Ascending aorta (tissue), 2 donors: ENCODE data around the gene SLC15A4. TPM values are rescaled to one million over a fixed set of nuclear protein-coding genes. Genes with fewer than 3 reads are reported as not detected.
A peak's percentile ranks its signal among the peaks of the same experiment; 100 is the strongest.

ENCODE experiments used
- DNase-seq, 2 donors: peaks; one replicate each; pipeline ENCODE4 v3.0.0-alpha.2; 2019; ENCODE audit warnings: low spot score in 2 of 2
- H3K27ac ChIP-seq, 2 donors: fragments of 200-600 bp; sonication (generic); one replicate each; pipeline ENCODE4 v1.5.1; 2016 to 2017; ENCODE audit warnings: mild to moderate bottlenecking in 1 of 2
- H3K27me3 ChIP-seq: fragments of 200-600 bp; sonication (generic); one replicate; pipeline ENCODE4 v1.5.1; 2017
- H3K36me3 ChIP-seq, 2 donors: fragments of 200-600 bp; sonication (generic); one replicate each; pipeline ENCODE4 v1.5.1; 2016
- H3K4me1 ChIP-seq, 2 donors: fragments of 200-600 bp; sonication (generic); one replicate each; pipeline ENCODE4 v1.5.1; 2016 to 2017; ENCODE audit warnings: mild to moderate bottlenecking in 1 of 2
- H3K4me3 ChIP-seq, 2 donors: fragments of 200-600 bp; sonication (generic); one replicate each; pipeline ENCODE4 v1.5.1; 2016 to 2017; ENCODE audit warnings: mild to moderate bottlenecking in 1 of 2
- H3K9me3 ChIP-seq, 2 donors: fragments of 200-600 bp; sonication (generic); one replicate each; pipeline ENCODE4 v1.5.1; 2016
- intact Hi-C: fragments of 100-400 bp; cut with DNase I; formaldehyde crosslinking; loops from one replicate; pipeline ENCODE4 v1.15.1; 2023
- total RNA-seq: library from RNA; depleted of rRNA; stranded (reverse); fragments of >200 nt; gene quantifications from one replicate; pipeline ENCODE4 v1.1.0, GENCODE V29; 2016
- TF ChIP-seq, protein P1 (sequence below), 3 experiments: fragments of 200-600 bp in 2 of 3; fragments of 450-650 bp in 1 of 3; sonication (generic) in 2 of 3; IDR thresholded peaks; one replicate each; pipeline ENCODE4 v1.5.1; 2016 to 2019; ENCODE audit warnings: antibody characterized with exemption in 3 of 3, mild to moderate bottlenecking in 1 of 3, moderate library complexity in 1 of 3

SLC15A4 gene
- total RNA-seq, 1 donor from 2014 or later, result 39.3 TPM

DNA sequence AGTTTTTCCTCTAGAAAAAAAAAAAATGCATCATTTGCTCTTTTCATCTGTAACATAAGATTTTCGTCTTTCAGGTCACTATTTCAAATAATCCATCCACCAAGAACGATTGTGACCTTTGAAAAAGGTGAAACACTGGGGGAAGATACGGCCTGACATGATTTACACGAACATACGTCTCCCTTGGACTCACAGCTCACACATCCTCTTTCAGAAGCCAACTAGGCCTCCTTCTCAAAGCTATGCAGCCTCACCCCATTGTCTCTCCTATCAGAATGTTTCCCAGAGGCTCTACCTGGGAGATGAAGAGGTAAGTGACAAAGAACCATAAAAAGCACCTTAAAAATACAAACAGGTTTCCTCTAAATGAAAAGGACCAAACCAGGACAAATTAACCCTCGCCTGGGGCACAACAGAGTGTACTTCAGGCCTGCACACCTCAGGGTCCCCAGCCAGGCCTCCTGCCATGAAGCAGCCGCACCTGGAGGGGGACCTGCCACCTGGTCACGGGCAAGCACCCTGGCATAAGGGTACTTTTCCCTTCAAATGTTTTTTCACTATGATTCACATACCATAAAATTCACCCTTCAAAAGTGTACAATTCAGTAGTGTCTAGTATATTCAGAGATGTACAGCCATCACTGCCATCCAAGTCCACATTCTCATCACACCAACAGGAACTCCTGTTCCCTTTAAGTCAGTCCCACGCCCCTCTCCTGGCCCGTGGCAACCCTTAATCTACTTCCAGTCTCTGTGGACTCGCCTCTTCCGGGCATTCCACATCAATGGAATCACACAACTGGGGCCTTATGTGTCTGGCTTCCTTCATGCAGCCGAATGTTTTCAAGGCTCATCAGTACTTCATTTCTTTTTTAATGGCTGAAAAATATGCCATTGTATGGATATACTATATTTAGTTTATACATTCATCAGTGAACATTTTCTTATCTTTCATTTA lies 5.4 kb downstream of the SLC15A4 start:
- TF ChIP-seq, protein P1, sequence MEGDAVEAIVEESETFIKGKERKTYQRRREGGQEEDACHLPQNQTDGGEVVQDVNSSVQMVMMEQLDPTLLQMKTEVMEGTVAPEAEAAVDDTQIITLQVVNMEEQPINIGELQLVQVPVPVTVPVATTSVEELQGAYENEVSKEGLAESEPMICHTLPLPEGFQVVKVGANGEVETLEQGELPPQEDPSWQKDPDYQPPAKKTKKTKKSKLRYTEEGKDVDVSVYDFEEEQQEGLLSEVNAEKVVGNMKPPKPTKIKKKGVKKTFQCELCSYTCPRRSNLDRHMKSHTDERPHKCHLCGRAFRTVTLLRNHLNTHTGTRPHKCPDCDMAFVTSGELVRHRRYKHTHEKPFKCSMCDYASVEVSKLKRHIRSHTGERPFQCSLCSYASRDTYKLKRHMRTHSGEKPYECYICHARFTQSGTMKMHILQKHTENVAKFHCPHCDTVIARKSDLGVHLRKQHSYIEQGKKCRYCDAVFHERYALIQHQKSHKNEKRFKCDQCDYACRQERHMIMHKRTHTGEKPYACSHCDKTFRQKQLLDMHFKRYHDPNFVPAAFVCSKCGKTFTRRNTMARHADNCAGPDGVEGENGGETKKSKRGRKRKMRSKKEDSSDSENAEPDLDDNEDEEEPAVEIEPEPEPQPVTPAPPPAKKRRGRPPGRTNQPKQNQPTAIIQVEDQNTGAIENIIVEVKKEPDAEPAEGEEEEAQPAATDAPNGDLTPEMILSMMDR (IDR thresholded peaks at IDR 0.05), result no peak
- peaks cover 6 to 14% of the 10 kb centered on the region in 2 donors for H3K36me3 ChIP-seq
- no peaks in the 10 kb centered on the region for H3K9me3 ChIP-seq
- peak overlapping the region in 1 of 2 donors; percentile 4 for H3K4me3 ChIP-seq
- peak overlapping the region; percentile 90 to 92 for H3K27ac ChIP-seq
- DNase-seq, result peak in 1 of 2 donors; percentile 86
- no peaks in the 10 kb centered on the region for H3K27me3 ChIP-seq
- intact Hi-C loops, result no loop called here
- H3K4me1 ChIP-seq, result peaks cover 0 to 62% of the 10 kb centered on the region in 2 donors

DNA sequence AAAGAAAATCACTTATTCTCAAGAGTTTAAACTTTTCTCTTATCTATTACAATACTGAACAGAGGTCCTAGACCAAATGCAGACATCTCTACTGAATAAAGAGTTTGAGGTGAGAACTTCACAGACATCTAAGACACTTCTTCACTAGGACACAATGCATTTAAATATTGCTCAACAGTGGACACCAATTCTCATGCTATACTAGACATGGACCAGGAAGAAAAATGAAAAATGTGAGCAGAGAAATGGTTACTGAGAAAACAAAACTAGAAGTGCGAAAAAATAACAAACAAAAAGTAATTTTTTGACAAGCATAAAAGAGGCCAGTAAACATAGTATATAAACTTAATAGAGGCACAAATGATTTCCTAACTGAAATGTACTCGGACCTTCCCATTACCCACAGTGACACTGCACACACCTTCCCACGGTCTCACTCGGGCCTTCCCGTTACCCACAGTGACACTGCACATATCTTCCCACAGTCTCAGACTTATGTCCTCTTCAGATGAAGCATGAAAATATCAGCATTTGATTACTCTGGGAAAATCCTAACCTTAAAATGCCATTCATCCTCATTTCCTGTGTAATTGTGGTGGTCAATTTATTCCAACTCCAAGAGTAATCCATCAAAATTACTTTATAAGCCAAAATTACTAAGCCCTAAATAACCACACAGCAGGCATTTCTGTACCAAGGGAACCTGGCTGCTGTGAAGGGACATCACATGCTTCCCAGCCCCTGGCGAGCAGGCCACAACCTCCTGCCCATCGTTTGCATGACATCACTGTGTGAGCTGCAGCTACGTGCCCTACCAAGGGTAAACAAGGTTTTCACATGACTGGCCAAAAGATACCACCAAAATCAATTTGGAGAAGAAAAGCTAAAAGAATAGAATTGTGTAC lies 6.4 kb downstream of the SLC15A4 start:
- H3K27ac ChIP-seq, result peak overlapping the region; percentile 90 to 92
- H3K4me1 ChIP-seq, result peaks cover 0 to 68% of the 10 kb centered on the region in 2 donors
- peaks cover 6 to 14% of the 10 kb centered on the region in 2 donors for H3K36me3 ChIP-seq
- intact Hi-C loops, result no loop called here
- peak; percentile 67 to 88 for DNase-seq
- H3K9me3 ChIP-seq, result no peaks in the 10 kb centered on the region
- H3K27me3 ChIP-seq, result no peaks in the 10 kb centered on the region
- peak overlapping the region in 1 of 2 donors; percentile 4 for H3K4me3 ChIP-seq
- TF ChIP-seq, protein P1 (IDR thresholded peaks at IDR 0.05), result no peak

DNA sequence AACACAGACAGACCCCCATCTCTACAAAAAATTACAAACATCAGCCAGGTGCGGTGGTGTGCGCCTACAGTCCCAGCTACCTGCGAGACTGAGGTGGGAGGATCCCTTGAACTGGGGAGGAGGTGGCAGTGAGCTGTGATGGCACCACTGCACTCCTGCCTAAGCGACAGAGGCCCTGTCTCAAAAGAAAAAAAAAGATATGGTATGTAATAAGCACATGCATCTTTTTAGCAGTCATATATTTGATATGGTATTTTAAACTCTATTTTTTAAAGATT lies 7.2 kb downstream of the SLC15A4 start:
- peaks cover 6 to 14% of the 10 kb centered on the region in 2 donors for H3K36me3 ChIP-seq
- peaks cover 0 to 68% of the 10 kb centered on the region in 2 donors for H3K4me1 ChIP-seq
- DNase-seq, result no peak
- H3K9me3 ChIP-seq, result no peaks in the 10 kb centered on the region
- H3K4me3 ChIP-seq, result peak overlapping the region; percentile 9 to 29
- intact Hi-C loops, result no loop called here
- TF ChIP-seq, protein P1 (IDR thresholded peaks at IDR 0.05), result no peak
- H3K27me3 ChIP-seq, result no peaks in the 10 kb centered on the region
- peak overlapping the region; percentile 90 to 92 for H3K27ac ChIP-seq

DNA sequence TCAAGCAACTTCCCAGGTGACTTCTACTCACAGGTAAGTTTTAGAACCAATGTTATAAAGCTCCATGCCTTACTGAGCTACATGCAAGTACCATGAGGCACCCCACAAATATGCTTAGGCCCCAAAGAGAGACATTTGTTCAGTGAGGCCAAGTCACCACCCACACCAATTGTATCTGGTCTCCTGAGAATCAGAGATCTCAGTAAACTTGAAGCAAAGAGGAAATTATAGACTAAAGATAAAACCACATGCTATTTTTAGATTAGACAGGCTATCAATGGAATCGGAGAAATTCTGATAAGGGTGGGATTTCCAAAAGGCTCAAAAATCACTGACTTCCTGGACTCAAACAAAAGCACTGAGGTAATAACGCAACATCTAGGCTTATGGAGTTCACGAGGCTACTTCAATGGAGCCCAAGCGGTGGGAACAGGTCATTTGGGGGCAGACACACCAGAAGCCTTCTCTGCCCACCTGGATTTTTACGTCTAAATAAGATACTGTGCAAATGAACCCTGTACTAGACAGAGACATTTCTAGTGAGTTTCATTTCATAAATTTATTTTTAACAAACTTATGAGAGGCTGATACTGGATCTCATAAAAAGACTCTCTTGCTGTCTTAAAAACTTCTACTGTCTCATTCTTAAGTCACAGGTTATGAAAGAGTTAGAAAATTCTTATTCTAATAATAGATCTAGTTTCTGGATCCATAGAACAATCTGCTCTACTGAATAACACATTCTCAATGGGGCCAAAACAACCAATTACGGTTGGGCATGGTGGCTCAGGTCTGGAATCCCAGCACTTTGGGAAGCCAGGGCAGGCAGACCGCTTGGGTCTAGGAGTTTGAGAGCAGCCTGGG lies 7.7 kb downstream of the SLC15A4 start:
- H3K4me3 ChIP-seq, result peak overlapping the region; percentile 9 to 29
- peaks cover 0 to 63% of the 10 kb centered on the region in 2 donors for H3K4me1 ChIP-seq
- TF ChIP-seq, protein P1 (IDR thresholded peaks at IDR 0.05), result no peak
- no peaks in the 10 kb centered on the region for H3K27me3 ChIP-seq
- DNase-seq, result no peak
- intact Hi-C loops, result no loop called here
- peak overlapping the region; percentile 90 to 92 for H3K27ac ChIP-seq
- no peaks in the 10 kb centered on the region for H3K9me3 ChIP-seq
- peaks cover 6 to 10% of the 10 kb centered on the region in 2 donors for H3K36me3 ChIP-seq
